Measurements from ENCODE around the gene RNASEH1.
"Not testable (repeated sequence)": the region's sequence is repeated elsewhere in the genome, so short reads cannot be mapped to it uniquely, and the experiment has no call there.

Gene RNASEH1

DNA sequence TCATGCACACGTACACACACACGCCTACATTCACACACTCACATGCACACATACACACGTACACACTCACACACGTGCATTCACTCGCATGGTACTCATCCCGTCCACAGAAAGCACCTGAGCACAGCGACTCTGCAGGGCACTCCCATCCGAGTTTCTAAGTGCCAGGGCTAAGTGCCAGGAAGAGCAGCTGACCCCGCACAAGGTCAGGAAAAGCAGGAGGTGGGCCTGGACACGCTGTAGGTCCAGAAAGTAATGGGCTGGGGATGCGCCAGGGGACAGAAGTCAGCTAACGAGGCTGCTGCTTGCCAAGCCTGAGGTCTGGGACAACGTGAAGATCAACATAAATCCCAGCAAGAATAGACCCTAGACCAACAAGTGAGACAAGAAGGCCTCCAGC lies 54.6 kb downstream of the RNASEH1 start:
- H3K4me1 ChIP-seq (ENCODE audit: control insufficient read depth in 2 of 2, insufficient read depth in 2 of 2, low read length in 2 of 2) = peaks cover 5 to 19% of the 10 kb centered on the region in 2 donors
- no peak overlapping the region for H3K4me3 ChIP-seq (ENCODE audit: low read length in 2 of 2)
- H3K9me3 ChIP-seq (ENCODE audit: control insufficient read depth in 2 of 2, low read length in 2 of 2) = no peaks in the 10 kb centered on the region
- no peaks in the 10 kb centered on the region for H3K27me3 ChIP-seq (ENCODE audit: control insufficient read depth in 2 of 2, insufficient read depth in 2 of 2, low read length in 2 of 2)
- peaks cover 32 to 42% of the 10 kb centered on the region in 2 donors for H3K36me3 ChIP-seq (ENCODE audit: control insufficient read depth in 2 of 2, insufficient read depth in 2 of 2, low read length in 2 of 2)
- H3K9ac ChIP-seq (ENCODE audit: low read depth in 1 of 2, low read length in 2 of 2) = no peak overlapping the region
- H3K27ac ChIP-seq (ENCODE audit: low read depth in 2 of 2, low read length in 2 of 2) = no peak overlapping the region

GRCh38 chr2:3503046-3503445 lies 55.1 kb downstream of the RNASEH1 start:
- Histone ChIP-seq H3K27me3 (ENCODE audit: control insufficient read depth in 2 of 2, insufficient read depth in 2 of 2, low read length in 2 of 2) (no peaks in the 10 kb centered on the region), H3K4me3 (ENCODE audit: low read length in 2 of 2) (no peak overlapping the region), H3K36me3 (ENCODE audit: control insufficient read depth in 2 of 2, insufficient read depth in 2 of 2, low read length in 2 of 2) (peaks cover 35 to 43% of the 10 kb centered on the region in 2 donors), H3K27ac (ENCODE audit: low read depth in 2 of 2, low read length in 2 of 2) (no peak overlapping the region), H3K9ac (ENCODE audit: low read depth in 1 of 2, low read length in 2 of 2) (no peak overlapping the region), H3K9me3 (ENCODE audit: control insufficient read depth in 2 of 2, low read length in 2 of 2) (no peaks in the 10 kb centered on the region), H3K4me1 (ENCODE audit: control insufficient read depth in 2 of 2, insufficient read depth in 2 of 2, low read length in 2 of 2) (peaks cover 5 to 19% of the 10 kb centered on the region in 2 donors)

DNA sequence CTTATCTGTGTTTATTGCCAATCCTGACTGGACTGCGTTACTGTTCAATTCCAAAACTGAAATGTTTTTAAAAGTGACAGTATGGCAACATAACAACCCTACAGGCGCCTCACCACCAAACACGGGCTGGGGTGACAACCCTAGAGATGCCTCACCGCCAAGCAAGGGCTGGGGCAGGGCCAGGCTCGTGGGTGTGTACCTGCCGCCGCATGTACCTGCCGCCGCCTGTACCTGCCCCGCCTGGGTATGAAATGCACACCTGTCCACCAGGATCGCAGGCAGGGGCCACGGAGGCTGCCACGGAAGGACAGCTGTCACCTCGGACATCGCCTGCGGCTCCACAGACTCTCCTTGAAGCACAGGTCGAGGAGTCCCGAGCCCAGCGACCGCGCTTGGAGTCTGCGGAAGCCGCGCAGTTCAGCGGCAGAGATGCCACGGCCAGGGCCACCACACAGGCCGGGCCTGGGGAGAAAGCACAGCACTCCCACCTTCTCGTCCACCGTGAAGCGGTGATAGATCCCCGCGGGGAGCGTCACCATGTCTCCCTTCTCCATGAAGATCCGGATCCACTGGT lies 57.7 kb downstream of the RNASEH1 start:
- no peaks in the 10 kb centered on the region for H3K27me3 ChIP-seq (ENCODE audit: control insufficient read depth in 2 of 2, insufficient read depth in 2 of 2, low read length in 2 of 2)
- H3K4me1 ChIP-seq (ENCODE audit: control insufficient read depth in 2 of 2, insufficient read depth in 2 of 2, low read length in 2 of 2) = peaks cover 3% of the 10 kb centered on the region in 2 donors
- H3K4me3 ChIP-seq (ENCODE audit: low read length in 2 of 2) = no peak overlapping the region
- no peak overlapping the region for H3K9ac ChIP-seq (ENCODE audit: low read depth in 1 of 2, low read length in 2 of 2)
- H3K36me3 ChIP-seq (ENCODE audit: control insufficient read depth in 2 of 2, insufficient read depth in 2 of 2, low read length in 2 of 2) = peaks cover 46 to 55% of the 10 kb centered on the region in 2 donors
- no peaks in the 10 kb centered on the region for H3K9me3 ChIP-seq (ENCODE audit: control insufficient read depth in 2 of 2, low read length in 2 of 2)
- no peak overlapping the region for H3K27ac ChIP-seq (ENCODE audit: low read depth in 2 of 2, low read length in 2 of 2)

DNA sequence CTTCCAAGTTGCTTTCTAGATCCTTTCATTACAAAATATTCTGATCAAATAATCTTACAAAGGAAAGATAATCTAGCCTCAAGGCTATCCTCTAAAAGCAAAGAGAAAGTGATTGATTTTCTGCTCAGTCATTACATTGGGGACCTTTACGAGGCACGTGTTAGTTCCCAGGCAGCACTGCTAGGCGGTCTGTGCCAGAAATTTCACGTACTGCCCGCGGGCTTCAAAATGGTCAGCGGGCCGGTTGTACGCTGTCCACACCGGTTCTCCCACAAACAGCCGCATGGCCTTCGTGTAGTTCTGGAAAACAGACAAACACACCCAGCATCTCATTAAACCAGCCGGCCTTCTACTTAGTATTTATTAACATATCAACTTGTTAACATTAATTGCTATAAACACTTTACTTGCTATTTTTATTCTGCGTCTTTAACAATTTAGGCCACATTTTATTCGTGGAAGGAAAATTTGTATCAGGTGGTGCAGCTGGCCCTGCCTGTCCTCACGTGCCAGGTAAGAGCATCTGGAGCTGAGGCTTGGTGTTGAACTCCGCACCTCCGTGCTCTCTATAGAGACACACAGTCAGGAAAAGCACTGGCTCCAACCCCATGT lies 59.2 kb downstream of the RNASEH1 start:
- H3K27ac ChIP-seq (ENCODE audit: low read depth in 2 of 2, low read length in 2 of 2) = no peak overlapping the region
- no peak overlapping the region for H3K9ac ChIP-seq (ENCODE audit: low read depth in 1 of 2, low read length in 2 of 2)
- H3K9me3 ChIP-seq (ENCODE audit: control insufficient read depth in 2 of 2, low read length in 2 of 2) = no peaks in the 10 kb centered on the region
- H3K27me3 ChIP-seq (ENCODE audit: control insufficient read depth in 2 of 2, insufficient read depth in 2 of 2, low read length in 2 of 2) = no peaks in the 10 kb centered on the region
- peaks cover 46 to 51% of the 10 kb centered on the region in 2 donors for H3K36me3 ChIP-seq (ENCODE audit: control insufficient read depth in 2 of 2, insufficient read depth in 2 of 2, low read length in 2 of 2)
- H3K4me1 ChIP-seq (ENCODE audit: control insufficient read depth in 2 of 2, insufficient read depth in 2 of 2, low read length in 2 of 2) = no peaks in the 10 kb centered on the region
- no peak overlapping the region for H3K4me3 ChIP-seq (ENCODE audit: low read length in 2 of 2)

DNA sequence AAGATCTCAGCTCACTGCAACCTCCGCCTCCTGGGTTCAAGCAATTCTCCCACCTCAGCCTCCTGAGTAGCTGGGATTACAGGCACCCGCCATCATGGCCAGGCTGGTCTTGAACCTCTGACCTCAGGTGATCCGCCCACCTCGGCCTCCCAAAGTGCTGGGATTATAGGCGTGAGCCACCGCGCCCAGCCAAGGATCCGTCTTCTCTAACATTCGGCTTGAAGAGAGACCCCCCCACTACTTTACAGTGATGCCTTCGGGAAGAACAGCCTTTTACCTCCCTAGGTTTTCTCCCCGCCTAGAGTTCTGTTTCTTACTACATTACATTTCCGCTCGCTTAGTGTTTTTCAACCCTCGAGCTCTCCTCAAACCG lies 61.4 kb downstream of the RNASEH1 start:
- H3K4me3 ChIP-seq (ENCODE audit: low read length in 2 of 2); H3K27me3 ChIP-seq (ENCODE audit: control insufficient read depth in 2 of 2, insufficient read depth in 2 of 2, low read length in 2 of 2); H3K4me1 ChIP-seq (ENCODE audit: control insufficient read depth in 2 of 2, insufficient read depth in 2 of 2, low read length in 2 of 2); H3K27ac ChIP-seq (ENCODE audit: low read depth in 2 of 2, low read length in 2 of 2); H3K9me3 ChIP-seq (ENCODE audit: control insufficient read depth in 2 of 2, low read length in 2 of 2); H3K9ac ChIP-seq (ENCODE audit: low read depth in 1 of 2, low read length in 2 of 2): not testable (repeated sequence)
- peaks cover 36 to 41% of the 10 kb centered on the region in 2 donors for H3K36me3 ChIP-seq (ENCODE audit: control insufficient read depth in 2 of 2, insufficient read depth in 2 of 2, low read length in 2 of 2)
